Cardiac muscle cell (in vitro differentiated cells and primary cell): ENCODE results near the gene KRT74. TPM values are rescaled to one million over a fixed set of nuclear protein-coding genes. Genes with fewer than 3 reads are reported as not detected.

Source experiments
- DNase-seq, 2 donors: peaks; one replicate each; pipeline versions ENCODE4 v3.0.0 to v3.0.0-alpha.2; 2010 to 2017; ENCODE audit warnings: low read depth in 1 of 2, low spot score in 1 of 2
- H3K27ac ChIP-seq: fragments of 200-600 bp; sonication (generic); 2 replicates; pipeline ENCODE4 v1.5.1; 2016
- H3K27me3 ChIP-seq: fragments of 200-600 bp; sonication (generic); 2 replicates; pipeline ENCODE4 v1.6.0; 2016; ENCODE audit warnings: control low read depth
- H3K36me3 ChIP-seq: fragments of 200-600 bp; sonication (generic); 2 replicates; pipeline ENCODE4 v1.5.1; 2016; ENCODE audit warnings: control low read depth
- H3K4me1 ChIP-seq: fragments of 200-600 bp; sonication (generic); 2 replicates; pipeline ENCODE4 v1.8.1; 2017; ENCODE audit warnings: low read depth, mild to moderate bottlenecking, mixed run types
- H3K4me3 ChIP-seq: fragments of 200-600 bp; sonication (generic); 2 replicates; pipeline ENCODE4 v1.5.1; 2016; ENCODE audit warnings: mild to moderate bottlenecking
- H3K9me3 ChIP-seq: fragments of 200-600 bp; sonication (generic); 2 replicates; pipeline ENCODE4 v1.5.1; 2017; ENCODE audit warnings: low read depth, mild to moderate bottlenecking, control low read depth
- CTCF ChIP-seq: IDR thresholded peaks from 2 replicates; pipeline ENCODE4 v1.5.1; 2012; ENCODE audit warnings: low read depth, mild to moderate bottlenecking, low read length
- polyA plus RNA-seq: library from polyadenylated mRNA; unstranded; fragments of >200 nt; fragmentation: Nextera tagmentation; extraction: Ambion mirVana; gene quantifications from 2 replicates; pipeline ENCODE4 v1.2.1, GENCODE V29; 2016
- total RNA-seq: library from RNA; depleted of rRNA; stranded (reverse); fragments of >200 nt; gene quantifications from 2 replicates; pipeline ENCODE4 v1.2.3, GENCODE V29; 2016

KRT74 gene
- total and polyA plus RNA-seq, 2 experiments from 2014 or later, result not detected

GRCh38 chr12:52542785-52543318 is 30.8 kb downstream of the KRT74 start:
- Histone ChIP-seq H3K9me3 (no peaks in the 10 kb centered on the region), H3K27ac (no peak overlapping the region), H3K4me3 (no peak overlapping the region), H3K4me1 (no peaks in the 10 kb centered on the region), H3K27me3 (peaks cover 18% of the 10 kb centered on the region), H3K36me3 (no peaks in the 10 kb centered on the region)
- DNase-seq, result no peak
- TF ChIP-seq CTCF, result no peak

GRCh38 chr12:52542157-52542556 is 31.5 kb downstream of the KRT74 start:
- Histone ChIP-seq H3K9me3 (no peaks in the 10 kb centered on the region), H3K4me1 (no peaks in the 10 kb centered on the region), H3K36me3 (no peaks in the 10 kb centered on the region), H3K27ac (no peak overlapping the region), H3K4me3 (no peak overlapping the region), H3K27me3 (peaks cover 17% of the 10 kb centered on the region)
- no peak for DNase-seq
- TF ChIP-seq CTCF, result no peak

- no peak for TF ChIP-seq CTCF
- Histone ChIP-seq H3K27ac (no peak overlapping the region), H3K4me3 (no peak overlapping the region)
These were observed 31.9 kb downstream of the KRT74 start for GRCh38 chr12:52541709-52542108.

GRCh38 chr12:52540531-52540930 is 33.1 kb downstream of the KRT74 start:
- Histone ChIP-seq H3K4me1 (no peaks in the 10 kb centered on the region), H3K36me3 (no peaks in the 10 kb centered on the region), H3K27me3 (peaks cover under 1% of the 10 kb centered on the region), H3K4me3 (no peak overlapping the region), H3K27ac (no peak overlapping the region), H3K9me3 (no peaks in the 10 kb centered on the region)
- DNase-seq, result no peak
- no peak for TF ChIP-seq CTCF

More at GRCh38 chr12:52541709-52542108, 31.9 kb downstream of the KRT74 start:
- no peaks in the 10 kb centered on the region for H3K9me3 ChIP-seq
- DNase-seq, result no peak
- no peaks in the 10 kb centered on the region for H3K4me1 ChIP-seq
- no peaks in the 10 kb centered on the region for H3K36me3 ChIP-seq
- peaks cover 13% of the 10 kb centered on the region for H3K27me3 ChIP-seq

GRCh38 chr12:52539821-52540173 is 33.8 kb downstream of the KRT74 start:
- DNase-seq, result no peak
- no peaks in the 10 kb centered on the region for H3K9me3 ChIP-seq
- H3K36me3 ChIP-seq, result no peaks in the 10 kb centered on the region
- H3K4me1 ChIP-seq, result no peaks in the 10 kb centered on the region
- no peak for TF ChIP-seq CTCF
- no peaks in the 10 kb centered on the region for H3K27me3 ChIP-seq
- no peak overlapping the region for H3K27ac ChIP-seq
- no peak overlapping the region for H3K4me3 ChIP-seq
